HepG2 (cell line): ENCODE results near the gene CSNK2A1. TPM values are rescaled to one million over a fixed set of nuclear protein-coding genes. Genes with fewer than 3 reads are reported as not detected.

ENCODE experiments used
- ATAC-seq: fragments of 200-7000 bp; cut with Tn5 transposase; 3 replicates; pipeline ENCODE4 v1.9.1; 2020; ENCODE audit warnings: mild to moderate bottlenecking, moderate library complexity
- BruUV-seq: library from RNA; stranded (reverse); fragments of 400-500 nt; replicated peaks from 2 replicates; lab custom pipeline; 2021; lab: Mats Ljungman, UMichigan
- CTCF ChIA-PET: fragments of 300-600 bp; formaldehyde crosslinking; extraction: SDS; loops from one replicate; lab custom pipeline; 2021; ENCODE audit warnings: low total read pairs, inconsistent platforms, low intra/inter-chr PET ratio; lab: Yijun Ruan, JAX
- POLR2A ChIA-PET: fragments of 350-600 bp; sonication (Branson Sonifier 250); formaldehyde crosslinking; loops from one replicate; lab custom pipeline; 2020; ENCODE audit warnings: antibody characterized with exemption, inconsistent platforms; lab: Yijun Ruan, JAX
- DNase-seq: peaks from one replicate; pipeline ENCODE4 v3.0.0-alpha.2; 2015; ENCODE audit warnings: low spot score
- FAIRE-seq: peaks from 3 replicates; lab custom pipeline; 2011; peaks lifted over from hg19 to GRCh38; lab: Jason Lieb, UNC
- H2AFZ ChIP-seq: one replicate; pipeline ENCODE4 v1.6.1; 2011; ENCODE audit warnings: low read length, inconsistent platforms
- H3K27ac ChIP-seq: fragments of 300-600 bp; 3 replicates; pipeline ENCODE4 v1.8.0; 2011; ENCODE audit warnings: mixed run types, mild to moderate bottlenecking, mixed read lengths, low read length, inconsistent platforms; ENCODE audit not compliant: insufficient read depth; ENCODE audit errors: extremely low read length
- H3K27me3 ChIP-seq, 2 experiments: fragments of 200-600 bp in 1 of 2; 2 replicates in 1 of 2; 3 replicates in 1 of 2; pipeline versions ENCODE4 v1.6.0 to v1.8.0; 2011; ENCODE audit warnings: low read length in 2 of 2, mild to moderate bottlenecking in 2 of 2, moderate library complexity in 2 of 2, inconsistent platforms in 1 of 2; ENCODE audit not compliant: insufficient read depth in 2 of 2, control insufficient read depth in 1 of 2
- H3K36me3 ChIP-seq, 2 experiments: fragments of 200-600 bp in 1 of 2; replicated peaks in 1 of 2; 2 replicates in 1 of 2; 3 replicates in 1 of 2; pipeline versions ENCODE4 v1.5.1 to v1.8.0; 2011; ENCODE audit warnings: low read length in 2 of 2, inconsistent platforms in 1 of 2; ENCODE audit not compliant: insufficient read depth in 2 of 2, control insufficient read depth in 1 of 2
- H3K4me1 ChIP-seq: 2 replicates; pipeline ENCODE4 v1.5.1; 2012; ENCODE audit warnings: low read length, inconsistent platforms; ENCODE audit not compliant: insufficient read depth
- H3K4me2 ChIP-seq: 2 replicates; pipeline ENCODE4 v1.6.0; 2011; ENCODE audit warnings: low read depth, low read length, inconsistent platforms
- H3K4me3 ChIP-seq, 3 experiments: fragments of 200-600 bp in 1 of 3; sonication (generic), shearing (Covaris generic) in 1 of 3; replicated peaks in 1 of 3; 2 replicates each; pipeline ENCODE4 v1.5.1; 2011 to 2016; ENCODE audit warnings: low read length in 3 of 3, inconsistent platforms in 2 of 3, low read depth in 2 of 3, mild to moderate bottlenecking in 2 of 3, control low read depth in 1 of 3, mixed read lengths in 1 of 3; ENCODE audit not compliant: insufficient read depth in 1 of 3
- H3K79me2 ChIP-seq: one replicate; pipeline ENCODE4 v1.6.1; 2011; ENCODE audit warnings: low read length, inconsistent platforms; ENCODE audit not compliant: insufficient read depth
- H3K9ac ChIP-seq: 2 replicates; pipeline ENCODE4 v1.6.0; 2011; ENCODE audit warnings: mild to moderate bottlenecking, low read depth, low read length, inconsistent platforms; ENCODE audit not compliant: insufficient read depth
- H3K9me3 ChIP-seq: 2 replicates; pipeline ENCODE4 v1.5.1; 2012; ENCODE audit warnings: mild to moderate bottlenecking, low read length
- H4K20me1 ChIP-seq: 2 replicates; pipeline ENCODE4 v1.6.0; 2011; ENCODE audit warnings: inconsistent platforms, mild to moderate bottlenecking, low read length, moderate library complexity; ENCODE audit not compliant: insufficient read depth
- BHLHE40 ChIP-seq: IDR thresholded peaks from 2 replicates; pipeline ENCODE4 v1.6.1; 2011; ENCODE audit warnings: low read length, improper control_type of control experiment
- BRD4 ChIP-seq: sonication (generic); formaldehyde crosslinking; IDR thresholded peaks from 2 replicates; pipeline ENCODE4 v1.4.0; 2020; ENCODE audit warnings: missing genetic modification reagents
- CREB1 ChIP-seq, 2 experiments: fragments of 450-650 bp in 1 of 2; IDR thresholded peaks; 2 replicates each; pipeline ENCODE4 v1.6.1; 2016 to 2017; ENCODE audit warnings: control low read depth in 1 of 2, mild to moderate bottlenecking in 1 of 2, missing compliant biosample characterization in 1 of 2, missing genetic modification characterization in 1 of 2
- HDAC6 ChIP-seq: fragments of 200-600 bp; sonication (generic); IDR thresholded peaks from 2 replicates; pipeline ENCODE4 v1.7.0; 2017; ENCODE audit warnings: mild to moderate bottlenecking, antibody characterized with exemption, low read length, low read depth
- HMG20A ChIP-seq: IDR thresholded peaks from 2 replicates; pipeline ENCODE4 v1.6.1; 2016; ENCODE audit warnings: borderline replicate concordance
- MTF2 ChIP-seq: sonication (generic); formaldehyde crosslinking; IDR thresholded peaks from 2 replicates; pipeline ENCODE4 v1.5.0; 2020; ENCODE audit warnings: missing genetic modification reagents, borderline replicate concordance
- MYC ChIP-seq: sonication (generic); formaldehyde crosslinking; IDR thresholded peaks from 2 replicates; pipeline ENCODE4 v1.9.0; 2021; ENCODE audit warnings: missing genetic modification reagents, borderline replicate concordance
- NRL ChIP-seq: sonication (generic); formaldehyde crosslinking; IDR thresholded peaks from 2 replicates; pipeline ENCODE4 v1.5.0; 2020; ENCODE audit warnings: missing genetic modification reagents, mild to moderate bottlenecking, moderate library complexity, borderline replicate concordance
- PHF20 ChIP-seq: sonication (generic); formaldehyde crosslinking; IDR thresholded peaks from 2 replicates; pipeline ENCODE4 v1.5.0; 2020; ENCODE audit warnings: mild to moderate bottlenecking, missing genetic modification reagents
- SMARCC2 ChIP-seq: fragments of 450-650 bp; IDR thresholded peaks from 2 replicates; pipeline ENCODE4 v1.6.1; 2017; ENCODE audit warnings: antibody characterized with exemption, mild to moderate bottlenecking
- YEATS4 ChIP-seq: sonication (generic); formaldehyde crosslinking; IDR thresholded peaks from 2 replicates; pipeline ENCODE4 v1.4.0; 2020; ENCODE audit warnings: missing genetic modification reagents, borderline replicate concordance
- ZNF121 ChIP-seq: sonication (generic); formaldehyde crosslinking; IDR thresholded peaks from 2 replicates; pipeline ENCODE4 v1.5.0; 2020; ENCODE audit warnings: mild to moderate bottlenecking, missing genetic modification reagents
- ZNF441 ChIP-seq: sonication (generic); formaldehyde crosslinking; IDR thresholded peaks from 2 replicates; pipeline ENCODE4 v1.7.0; 2021; ENCODE audit warnings: missing genetic modification reagents, borderline replicate concordance
- ZNF772 ChIP-seq: sonication (generic); formaldehyde crosslinking; IDR thresholded peaks from 2 replicates; pipeline ENCODE4 v1.5.0; 2020; ENCODE audit warnings: mild to moderate bottlenecking, missing genetic modification reagents
- WGBS: methylation state at CpG from one replicate; pipeline ENCODE4 v1.1.6; 2017; ENCODE audit warnings: low lambda C conversion rate; 5-methylcytosine and 5-hydroxymethylcytosine counted together
- in situ Hi-C: cut with HindIII; loops from 2 replicates; pipeline ENCODE4 v1.10.0; 2017; ENCODE audit warnings: low pct_unique_long_range_greater_than_20kb; ENCODE audit not compliant: extremely low pct_ligation_motif_present
- intact Hi-C: fragments of 100-400 bp; cut with micrococcal nuclease; formaldehyde crosslinking; loops from one replicate; pipeline ENCODE4 v1.10.0; 2022; ENCODE audit not compliant: unreplicated experiment
- polyA plus RNA-seq, 8 experiments: library from polyadenylated mRNA; depleted of rRNA in 3 of 8; stranded (reverse) in 7 of 8; unstranded in 1 of 8; fragments of >200 nt; fragmentation: Illumina TruSeq in 4 of 8; extraction: Trizol in 4 of 8; gene quantifications; 2 replicates each; pipeline versions ENCODE4 v1.2.1 to v1.2.3, GENCODE V29; 2011 to 2016; ENCODE audit warnings: low read depth in 4 of 8, missing spikeins in 1 of 8, mixed read lengths in 1 of 8; ENCODE audit not compliant: insufficient read depth in 1 of 8
- total RNA-seq, 5 experiments: library from RNA; depleted of rRNA; stranded (reverse); fragments of >200 nt; fragmentation: Illumina TruSeq; extraction: Trizol; gene quantifications; 2 replicates each; pipeline ENCODE4 v1.2.3, GENCODE V29; 2016; ENCODE audit warnings: low read depth in 1 of 5
- TF ChIP-seq, protein P1 (sequence below): sonication (generic); formaldehyde crosslinking; IDR thresholded peaks from 2 replicates; pipeline ENCODE4 v1.4.0; 2020; ENCODE audit warnings: missing genetic modification reagents
- TF ChIP-seq, protein P2 (sequence below): sonication (generic); formaldehyde crosslinking; IDR thresholded peaks from 2 replicates; pipeline ENCODE4 v1.5.1; 2020; ENCODE audit warnings: missing genetic modification reagents, mild to moderate bottlenecking, borderline replicate concordance

CSNK2A1 gene
- total and polyA plus RNA-seq, 2 of the 13 experiments (the other 11 are each of a cell fraction or from before 2014, with no cell fraction given): 153 to 231 TPM

GRCh38 chr20:458776-459175, 84.8 kb downstream of the CSNK2A1 start:
- CTCF ChIA-PET: no interaction called here
- FAIRE-seq: no peak
- POLR2A ChIA-PET: interaction anchor here (0.7 to 1.7 kb wide), 5 partner anchors 27 to 111 kb away, joined by 3 to 5 read pairs (median 4); partner anchors contain the start of genes NRSN2 and RBCK1

More at GRCh38 chr20:458776-459175, 84.8 kb downstream of the CSNK2A1 start:
- Histone ChIP-seq H3K4me2 (no peak overlapping the region), H3K36me3 (peaks cover 4% of the 10 kb centered on the region in 2 experiments; a peak in 2 of 5 replicates), H3K79me2 (peaks cover 75% of the 10 kb centered on the region), H3K4me3 (no peak overlapping the region), H3K4me1 (peaks cover 41% of the 10 kb centered on the region), H3K27me3 (no peaks in the 10 kb centered on the region; a peak in 1 of 5 replicates), H3K9me3 (no peaks in the 10 kb centered on the region), H4K20me1 (peaks cover 38% of the 10 kb centered on the region), H3K9ac (no peak overlapping the region), H3K27ac (no peak overlapping the region), H2AFZ (no peak overlapping the region)
- no peak for DNase-seq
- no peak for ATAC-seq
- in situ Hi-C loops: no loop called here
- 87% methylated on average over 6 of the region's 6 CpGs for WGBS
- BruUV-seq: no TSS peak
- TF ChIP-seq HMG20A (CRISPR knock-in tag): no peak
- no peak for TF ChIP-seq ZNF441 (CRISPR knock-in tag)
- TF ChIP-seq, protein P1, sequence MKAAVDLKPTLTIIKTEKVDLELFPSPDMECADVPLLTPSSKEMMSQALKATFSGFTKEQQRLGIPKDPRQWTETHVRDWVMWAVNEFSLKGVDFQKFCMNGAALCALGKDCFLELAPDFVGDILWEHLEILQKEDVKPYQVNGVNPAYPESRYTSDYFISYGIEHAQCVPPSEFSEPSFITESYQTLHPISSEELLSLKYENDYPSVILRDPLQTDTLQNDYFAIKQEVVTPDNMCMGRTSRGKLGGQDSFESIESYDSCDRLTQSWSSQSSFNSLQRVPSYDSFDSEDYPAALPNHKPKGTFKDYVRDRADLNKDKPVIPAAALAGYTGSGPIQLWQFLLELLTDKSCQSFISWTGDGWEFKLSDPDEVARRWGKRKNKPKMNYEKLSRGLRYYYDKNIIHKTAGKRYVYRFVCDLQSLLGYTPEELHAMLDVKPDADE: no peak
- no peak for TF ChIP-seq ZNF121 (CRISPR knock-in tag)
- no peak for TF ChIP-seq HDAC6
- no peak for TF ChIP-seq CREB1 (IDR thresholded peaks at IDR 0.05)
- no peak for TF ChIP-seq CREB1 (CRISPR knock-in tag; IDR thresholded peaks at IDR 0.05)
- TF ChIP-seq SMARCC2: no peak
- no peak for TF ChIP-seq YEATS4 (CRISPR knock-in tag)
- no peak for TF ChIP-seq MYC (CRISPR knock-in tag)
- no peak for TF ChIP-seq NRL
- TF ChIP-seq BRD4 (CRISPR knock-in tag): no peak
- TF ChIP-seq, protein P2, sequence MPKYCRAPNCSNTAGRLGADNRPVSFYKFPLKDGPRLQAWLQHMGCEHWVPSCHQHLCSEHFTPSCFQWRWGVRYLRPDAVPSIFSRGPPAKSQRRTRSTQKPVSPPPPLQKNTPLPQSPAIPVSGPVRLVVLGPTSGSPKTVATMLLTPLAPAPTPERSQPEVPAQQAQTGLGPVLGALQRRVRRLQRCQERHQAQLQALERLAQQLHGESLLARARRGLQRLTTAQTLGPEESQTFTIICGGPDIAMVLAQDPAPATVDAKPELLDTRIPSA (CRISPR knock-in tag): no peak
- TF ChIP-seq BHLHE40: no peak
- no peak for TF ChIP-seq MTF2
- no peak for TF ChIP-seq PHF20 (CRISPR knock-in tag)
- TF ChIP-seq ZNF772 (CRISPR knock-in tag): no peak
- intact Hi-C loops: no loop called here
